GOT3 (cell line): ENCODE results near the gene MYO5A.
"Not testable (repeated sequence)": the region's sequence is repeated elsewhere in the genome, so short reads cannot be mapped to it uniquely, and the experiment has no call there.

ENCODE experiments used
- DNase-seq: peaks from one replicate; lab custom pipeline; 2025; ENCODE audit warnings: mixed read lengths; lab: John Stamatoyannopoulos, UW

Gene MYO5A

DNA sequence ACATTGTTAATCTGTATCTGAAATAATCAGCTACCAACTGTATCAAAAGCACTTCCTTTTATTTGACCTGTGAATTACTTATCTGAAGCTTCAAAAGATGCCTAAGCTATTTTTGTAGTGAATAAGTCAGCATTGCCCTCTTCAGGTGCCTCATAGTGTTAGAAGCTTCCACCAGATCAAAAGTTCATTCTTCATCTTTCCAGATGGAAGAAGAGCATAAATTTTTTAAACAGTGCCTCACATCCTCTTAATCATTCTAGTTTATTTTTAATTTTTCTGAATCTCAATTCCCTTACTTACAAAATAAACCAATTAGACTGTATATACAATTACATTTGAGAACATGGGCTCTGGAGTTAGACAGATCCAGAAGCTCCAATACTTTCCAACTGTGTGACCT is 65.0 kb downstream of the MYO5A start:
- no peak for DNase-seq

DNA sequence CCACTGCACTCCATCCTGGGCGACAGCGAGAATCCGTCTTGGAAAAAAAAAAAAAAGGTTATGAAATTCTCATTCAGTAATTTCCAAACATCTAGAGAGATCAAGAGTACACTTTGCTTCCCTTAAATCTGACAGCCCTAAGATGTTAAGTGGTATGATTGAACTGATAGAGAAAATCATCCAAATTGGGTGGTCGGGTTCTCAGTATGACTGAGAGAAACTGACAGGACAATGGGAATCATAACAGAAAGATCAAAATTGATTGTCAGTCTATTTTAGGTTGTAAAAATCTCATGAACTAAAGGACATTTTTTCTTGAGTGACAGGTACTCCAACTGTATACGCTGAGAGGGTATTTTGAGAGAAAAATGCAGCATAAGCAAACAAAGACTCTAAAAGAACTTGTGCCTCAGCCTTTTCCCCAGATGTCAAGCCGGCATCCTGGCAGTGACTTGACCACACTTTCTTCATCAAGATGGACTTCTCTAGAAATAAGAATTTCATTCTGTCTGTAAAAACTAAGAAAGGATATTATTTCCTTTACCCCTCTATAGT is 65.8 kb downstream of the MYO5A start:
- no peak for DNase-seq

DNA sequence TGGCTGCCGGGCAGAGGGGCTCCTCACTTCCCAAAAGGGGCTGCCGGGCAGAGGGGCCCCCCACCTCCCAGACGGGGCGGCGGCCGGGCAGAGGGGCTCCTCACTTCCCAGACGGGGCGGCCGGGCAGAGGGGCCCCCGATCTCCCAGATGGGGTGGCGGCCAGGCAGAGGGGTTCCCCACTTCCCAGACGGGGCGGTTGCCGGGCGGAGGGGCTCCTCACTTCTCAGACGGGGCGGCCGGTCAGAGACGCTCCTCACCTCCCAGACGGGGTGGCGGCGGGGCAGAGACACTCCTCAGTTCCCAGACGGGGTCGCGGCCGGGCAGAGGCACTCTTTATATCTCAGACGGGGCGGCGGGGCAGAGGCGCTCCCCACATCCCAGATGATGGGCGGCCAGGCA is 69.0 kb downstream of the MYO5A start:
- DNase-seq, result not testable (repeated sequence)

DNA sequence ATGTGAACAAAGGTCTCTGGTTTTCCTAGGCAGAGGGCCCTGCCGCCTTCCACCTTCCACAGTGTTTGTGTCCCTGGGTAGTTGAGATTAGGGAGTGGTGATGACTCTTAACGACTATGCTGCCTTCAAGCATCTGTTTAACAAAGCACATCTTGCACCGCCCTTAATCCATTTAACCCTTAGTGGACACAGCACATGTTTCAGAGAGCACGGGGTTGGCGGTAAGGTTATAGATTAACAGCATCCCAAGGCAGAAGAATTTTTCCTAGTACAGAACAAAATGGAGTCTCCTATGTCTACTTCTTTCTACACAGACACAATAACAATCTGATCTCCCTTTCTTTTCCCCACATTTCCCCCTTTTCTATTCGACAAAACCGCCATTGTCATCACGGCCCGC is 69.4 kb downstream of the MYO5A start:
- not testable (repeated sequence) for DNase-seq

DNA sequence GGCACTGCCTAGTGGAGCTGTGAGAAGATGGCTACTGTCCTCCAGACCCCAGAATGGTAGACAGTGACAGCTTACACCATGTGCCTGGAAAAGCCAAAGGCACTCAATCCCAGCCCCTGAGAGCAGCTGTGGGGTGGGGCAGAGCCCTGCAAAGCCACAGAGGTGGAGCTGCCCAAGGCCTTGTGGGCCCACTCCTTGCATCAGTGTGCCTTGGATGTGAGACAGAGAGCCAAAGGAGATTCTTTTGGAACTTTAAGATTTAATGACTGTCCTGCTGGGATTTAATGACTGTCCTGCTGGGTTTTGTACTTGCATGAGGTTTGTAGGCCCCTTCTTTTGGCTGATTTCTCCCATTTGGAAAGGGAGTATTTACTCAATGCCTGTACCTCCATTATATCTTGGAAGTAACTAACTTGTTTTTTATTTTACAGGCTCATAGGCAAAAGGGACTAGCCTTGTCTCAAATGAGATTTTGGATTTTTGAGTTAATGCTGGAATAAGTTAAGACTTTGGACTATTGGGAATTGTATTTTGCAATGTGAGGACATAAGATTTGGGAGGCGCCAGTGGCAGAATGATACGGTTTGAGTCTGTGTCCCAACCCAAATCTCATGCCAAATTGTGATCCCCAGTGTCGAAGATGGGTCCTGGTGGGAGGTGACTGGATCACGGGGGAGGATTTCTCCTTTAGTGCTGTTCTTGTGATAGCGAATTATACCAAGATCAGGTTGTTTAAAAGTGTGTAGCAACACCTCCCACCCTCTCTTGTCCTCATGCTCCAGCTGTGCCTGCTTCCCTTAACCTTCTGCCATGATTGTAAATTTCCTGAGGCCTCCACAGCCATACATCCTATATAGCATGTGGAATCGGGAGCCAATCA is 80.4 kb downstream of the MYO5A start:
- DNase-seq, result no peak

DNA sequence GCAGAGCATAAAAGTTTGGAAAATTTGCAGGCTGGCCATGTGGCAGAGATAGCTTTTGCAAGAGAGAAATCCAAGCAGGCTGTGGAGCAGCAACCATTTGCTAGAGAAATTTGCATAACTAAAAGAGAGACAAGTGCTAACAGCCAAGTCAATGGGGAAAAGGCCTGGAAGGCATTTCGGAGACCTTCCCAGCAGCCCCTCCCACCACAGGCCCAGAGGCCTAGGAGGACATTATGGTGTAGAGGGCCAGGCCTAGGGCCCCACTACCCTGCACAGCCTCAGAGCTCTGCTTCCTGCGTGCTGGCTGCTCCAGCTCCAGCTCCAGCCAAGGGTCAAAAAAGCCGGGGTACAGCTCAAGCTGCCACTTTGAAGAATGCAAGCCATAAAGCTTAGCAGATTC is 82.7 kb downstream of the MYO5A start:
- no peak for DNase-seq

DNA sequence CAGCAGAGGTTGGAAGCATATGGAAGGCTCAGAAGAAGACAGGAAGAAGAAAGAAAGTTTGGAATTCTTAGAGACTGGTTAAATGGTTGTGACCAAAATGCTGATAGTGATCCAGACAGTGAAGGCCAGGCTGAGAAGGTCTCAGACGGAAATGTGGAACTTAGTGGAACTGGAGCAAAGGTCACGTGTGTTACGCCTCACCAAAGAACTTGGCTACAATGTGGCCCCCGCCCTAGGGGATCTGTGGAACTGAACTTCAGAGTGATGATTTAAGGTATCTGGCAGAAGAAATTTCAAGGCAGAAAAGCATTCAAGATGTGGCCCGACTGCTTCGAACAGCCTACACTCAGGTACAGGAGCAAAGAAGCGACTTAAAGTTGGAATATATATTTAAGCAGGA is 83.1 kb downstream of the MYO5A start:
- no peak for DNase-seq

DNA sequence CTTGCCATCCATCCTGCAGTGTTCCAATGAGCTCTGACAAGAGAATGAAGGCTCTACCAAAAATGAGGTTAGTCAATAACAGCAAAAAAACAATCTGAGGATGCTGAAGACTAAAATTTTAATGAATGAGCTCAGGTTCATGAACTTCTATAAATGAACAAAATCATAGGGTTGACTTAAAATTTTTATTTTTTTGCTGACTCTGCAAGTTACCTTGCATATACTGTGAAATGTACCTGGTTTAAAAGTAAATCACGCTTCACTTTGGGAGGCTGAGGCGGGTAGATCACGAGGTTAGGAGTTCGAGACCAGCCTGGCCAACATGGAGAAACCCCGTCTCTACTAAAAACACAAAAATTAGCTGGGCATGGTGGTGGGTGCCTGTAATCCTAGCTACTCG is 85.5 kb downstream of the MYO5A start:
- DNase-seq, result not testable (repeated sequence)

DNA sequence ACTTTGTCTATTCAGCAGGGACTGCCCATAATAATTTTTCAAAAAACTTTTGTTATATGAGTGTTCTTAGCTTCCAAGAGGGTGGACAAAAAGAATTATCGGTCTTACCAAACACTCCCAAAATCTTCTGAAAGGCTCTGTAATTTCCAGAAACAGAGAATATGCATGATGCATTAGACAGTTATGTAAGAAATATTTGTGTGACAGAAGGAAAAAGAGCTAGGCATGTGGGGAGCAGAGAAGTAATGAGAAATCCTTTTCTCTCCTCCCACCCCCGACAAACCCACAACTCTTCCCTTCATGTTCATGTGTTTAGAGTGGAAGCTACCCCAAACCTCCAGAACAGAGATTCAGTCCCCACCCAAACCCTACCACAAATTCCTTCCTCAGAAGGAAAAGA is 86.8 kb downstream of the MYO5A start:
- DNase-seq, result no peak

DNA sequence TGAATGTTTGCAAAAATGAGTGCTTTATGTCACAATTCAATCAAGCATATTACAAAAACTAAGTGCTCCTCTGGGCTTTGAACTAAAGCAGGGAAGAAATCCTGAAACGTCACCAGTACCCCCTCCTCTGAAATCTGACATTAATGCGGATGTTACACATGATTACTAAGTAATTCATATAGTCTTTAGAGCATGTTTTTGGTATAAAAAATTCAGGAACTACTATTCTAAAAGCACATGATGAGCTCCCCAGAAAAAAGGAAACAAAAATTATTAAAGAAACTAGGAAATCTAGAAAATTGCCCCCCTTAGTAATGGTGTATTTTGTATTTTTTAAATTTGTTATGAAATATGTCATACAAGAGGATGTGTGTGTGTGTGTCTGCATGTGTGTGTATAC is 87.7 kb downstream of the MYO5A start:
- DNase-seq, result no peak

DNA sequence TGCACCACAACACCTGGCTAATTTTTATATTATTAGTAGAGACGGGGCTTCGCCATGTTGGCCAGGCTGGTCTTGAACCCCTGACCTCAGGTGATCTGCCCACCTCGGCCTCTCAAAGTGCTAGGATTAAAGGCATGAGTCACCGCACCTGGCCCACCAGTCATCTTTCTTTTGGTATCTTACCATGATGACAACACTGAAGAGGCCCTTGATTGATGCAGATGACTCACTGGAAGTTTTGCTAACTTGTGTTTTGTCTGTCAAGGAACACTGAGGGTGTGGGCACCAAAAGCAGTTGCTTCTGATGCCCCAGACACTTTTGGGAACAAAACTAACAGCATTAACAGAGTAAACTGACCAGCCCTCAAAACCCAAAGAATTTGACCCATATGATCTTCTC is 88.3 kb downstream of the MYO5A start:
- no peak for DNase-seq

DNA sequence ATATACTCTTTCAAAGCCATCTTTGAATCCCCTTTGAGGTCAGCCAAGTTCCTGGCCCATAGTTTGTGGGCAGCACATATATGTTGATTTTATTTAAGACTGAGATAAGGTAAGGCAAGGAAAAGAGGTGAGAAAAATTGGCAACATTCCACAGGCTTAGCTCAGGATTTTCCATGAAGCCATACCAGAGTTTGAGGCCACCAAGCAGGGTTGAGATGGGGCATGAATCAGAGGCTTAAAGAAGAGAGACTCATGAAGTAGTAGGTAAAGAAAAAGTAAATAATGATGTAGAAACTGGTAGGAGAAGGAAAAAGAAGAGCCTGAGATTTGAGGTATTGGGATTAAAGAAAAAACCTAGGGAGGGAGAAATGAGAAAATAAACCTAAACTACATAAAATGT is 89.2 kb downstream of the MYO5A start:
- no peak for DNase-seq

DNA sequence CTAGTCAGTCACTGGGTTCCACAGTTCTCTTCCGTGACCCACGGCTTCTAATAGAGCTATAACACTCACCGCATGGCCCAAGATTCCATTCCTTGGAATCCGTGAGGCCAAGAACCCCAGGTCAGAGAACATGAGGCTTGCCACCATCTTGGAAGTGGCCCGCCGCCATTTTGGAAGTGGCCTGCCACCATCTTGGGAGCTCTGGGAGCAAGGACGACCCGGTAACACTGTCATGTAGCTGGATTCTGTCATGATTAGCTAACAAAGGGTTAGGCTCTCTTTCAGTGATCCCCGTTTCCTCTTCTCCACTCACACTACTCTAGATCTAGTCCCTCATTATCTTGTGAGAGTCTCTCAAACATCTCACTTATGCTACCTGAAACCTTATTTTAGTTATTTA is 89.6 kb downstream of the MYO5A start:
- not testable (repeated sequence) for DNase-seq

DNA sequence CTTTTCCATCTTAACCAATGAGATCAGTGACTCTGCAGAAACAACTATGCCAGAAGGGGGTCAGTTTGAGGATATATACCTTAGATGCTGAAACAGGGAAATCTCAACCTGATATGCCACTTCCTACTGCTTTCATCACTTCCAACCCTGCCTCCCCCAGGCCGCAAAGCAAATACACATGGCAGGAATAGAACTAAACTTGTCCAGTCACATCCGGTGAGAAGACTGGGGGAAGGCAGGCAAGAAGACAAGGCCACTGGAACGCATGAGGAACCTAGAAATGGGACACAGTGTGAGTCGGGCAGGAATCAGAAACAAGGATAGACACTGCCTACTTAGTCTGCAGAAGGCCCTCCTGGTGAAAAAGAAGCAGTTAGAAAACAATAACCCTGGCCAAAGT is 90.6 kb downstream of the MYO5A start:
- DNase-seq, result no peak

DNA sequence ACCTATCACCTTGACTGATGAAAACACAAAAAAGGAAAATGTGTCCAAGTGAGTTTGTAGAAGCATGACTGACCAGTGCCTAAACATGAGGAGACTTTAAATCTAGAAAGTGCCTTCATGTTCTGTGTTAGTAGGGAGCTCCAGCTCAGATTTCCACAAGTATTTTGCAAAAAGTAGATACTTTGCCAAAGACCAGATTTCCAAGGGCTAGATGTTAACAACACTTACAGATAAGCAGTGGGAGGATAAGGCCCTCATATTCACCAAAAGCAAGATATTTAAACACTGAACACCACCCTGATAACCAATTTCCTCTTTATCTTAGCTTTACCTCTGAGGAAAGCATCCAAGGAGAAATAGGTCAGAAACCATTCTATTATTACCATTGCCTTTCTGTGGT is 91.0 kb downstream of the MYO5A start:
- DNase-seq, result no peak

DNA sequence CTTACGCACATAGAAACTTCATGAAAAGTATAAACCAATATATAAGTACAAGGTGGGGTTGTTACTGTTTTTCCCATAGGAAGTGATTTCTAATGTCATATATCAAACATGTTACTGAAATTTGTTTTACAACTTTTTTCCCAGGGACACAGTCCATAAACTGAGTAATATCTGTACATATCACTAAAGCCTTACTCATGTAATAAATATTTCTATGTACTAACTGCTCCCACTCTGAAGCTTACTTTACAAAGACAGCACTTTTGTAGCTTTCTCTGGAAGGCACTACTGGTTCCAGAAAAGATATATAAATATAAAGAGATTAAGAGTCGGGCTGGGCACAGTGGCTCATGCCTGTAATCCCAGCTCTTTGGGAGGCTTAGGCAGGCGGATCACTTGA is 91.7 kb downstream of the MYO5A start:
- no peak for DNase-seq

DNA sequence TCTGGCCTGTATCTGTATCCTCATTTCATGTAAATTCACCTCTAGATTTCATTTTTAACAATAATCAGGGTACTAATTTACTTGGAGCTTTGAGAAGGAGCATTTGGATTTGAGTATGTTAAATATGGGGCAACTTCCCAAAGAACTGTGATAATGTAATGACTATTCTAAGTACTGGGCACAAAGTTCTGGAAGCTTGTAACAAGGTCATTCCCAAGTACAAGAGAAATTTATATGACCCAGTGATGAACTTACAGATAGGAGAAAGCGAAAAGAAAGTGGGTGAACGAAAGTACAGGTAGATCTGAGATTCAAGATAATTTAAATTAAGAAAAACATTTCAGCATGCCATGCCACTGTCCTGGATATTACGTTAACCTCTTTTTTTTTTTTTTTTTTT is 93.8 kb downstream of the MYO5A start:
- DNase-seq, result no peak

DNA sequence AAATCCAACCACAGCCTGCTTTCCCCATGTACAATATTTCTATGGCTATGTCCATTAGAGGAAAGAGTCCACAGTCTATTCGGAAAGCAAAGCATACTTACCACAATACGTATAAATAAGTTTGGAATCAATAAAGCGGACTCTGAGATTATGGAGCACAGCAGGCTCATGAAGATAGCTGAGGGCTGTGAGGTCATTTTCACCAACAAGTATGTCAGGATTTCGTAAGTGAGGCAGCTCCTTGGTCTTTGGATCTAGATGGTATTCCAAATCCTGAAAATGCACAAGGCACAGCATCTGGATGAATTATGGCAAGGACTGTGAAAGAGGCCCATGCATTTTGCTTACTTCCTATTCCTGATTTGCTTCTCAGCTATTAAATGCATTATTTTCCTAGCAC is 100.4 kb downstream of the MYO5A start:
- DNase-seq, result no peak

DNA sequence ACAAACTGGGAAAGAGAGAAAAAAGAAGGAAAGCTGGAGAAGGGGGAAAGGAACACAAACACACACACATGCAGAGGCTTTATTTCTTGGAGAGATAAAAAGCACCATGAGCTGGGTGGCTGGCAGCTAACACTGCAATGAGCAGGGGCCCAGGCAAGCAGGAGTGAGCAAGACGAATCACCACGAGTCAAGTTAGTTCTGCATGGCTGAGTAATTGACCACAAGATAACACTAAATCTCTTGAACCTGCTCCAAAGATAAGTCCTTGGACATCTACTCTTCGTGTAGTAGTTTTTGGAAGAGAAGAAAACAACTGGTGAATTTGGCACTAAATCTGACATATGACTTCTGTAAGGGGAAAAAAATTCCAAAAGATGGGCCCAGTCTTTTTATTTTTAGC is 100.9 kb downstream of the MYO5A start:
- no peak for DNase-seq

DNA sequence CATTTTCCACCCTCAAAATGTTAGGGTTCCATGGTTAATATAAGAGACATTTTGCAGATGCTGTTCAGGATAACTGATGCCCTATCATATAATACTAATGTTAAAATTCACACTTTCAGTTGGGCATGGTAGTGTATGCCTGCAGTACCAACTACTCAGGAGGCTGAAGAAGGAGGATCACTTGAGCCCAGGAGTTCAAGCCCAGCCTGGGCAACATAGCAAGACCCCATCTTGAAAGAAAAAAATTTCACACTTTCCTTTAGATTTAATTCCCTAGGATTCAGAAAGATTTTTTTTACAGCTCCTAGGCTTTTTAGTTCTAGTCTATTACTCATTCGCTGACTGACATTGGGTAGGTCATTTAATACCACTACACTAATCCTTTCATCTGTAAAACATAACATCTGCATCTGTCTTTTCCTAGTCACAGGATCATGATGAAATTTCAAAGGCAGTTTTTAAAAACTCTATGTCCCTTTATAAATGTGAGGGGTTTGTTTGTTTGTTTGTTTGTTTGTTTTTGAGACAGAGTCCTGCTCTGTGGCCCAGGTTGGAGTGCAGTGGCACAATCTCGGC is 103.7 kb downstream of the MYO5A start:
- DNase-seq, result no peak

DNA sequence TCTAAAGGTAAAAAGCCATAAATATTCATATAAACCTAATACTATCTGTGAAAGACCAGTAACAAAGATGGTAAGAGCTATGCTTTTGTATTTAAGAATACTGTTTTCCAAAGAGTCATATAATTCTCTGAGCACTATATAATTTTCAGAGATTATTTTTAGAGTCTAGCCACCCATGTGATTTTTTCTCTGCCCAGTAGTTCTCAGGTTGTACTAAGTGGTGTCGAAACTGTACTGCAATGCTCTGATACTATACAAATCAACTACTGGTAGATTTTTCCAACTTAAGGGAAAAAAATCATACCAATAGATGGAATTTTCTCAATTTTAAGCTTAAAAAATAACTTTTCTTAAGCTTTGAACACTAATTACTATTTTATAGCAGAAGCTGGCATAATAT is 104.8 kb downstream of the MYO5A start:
- no peak for DNase-seq

DNA sequence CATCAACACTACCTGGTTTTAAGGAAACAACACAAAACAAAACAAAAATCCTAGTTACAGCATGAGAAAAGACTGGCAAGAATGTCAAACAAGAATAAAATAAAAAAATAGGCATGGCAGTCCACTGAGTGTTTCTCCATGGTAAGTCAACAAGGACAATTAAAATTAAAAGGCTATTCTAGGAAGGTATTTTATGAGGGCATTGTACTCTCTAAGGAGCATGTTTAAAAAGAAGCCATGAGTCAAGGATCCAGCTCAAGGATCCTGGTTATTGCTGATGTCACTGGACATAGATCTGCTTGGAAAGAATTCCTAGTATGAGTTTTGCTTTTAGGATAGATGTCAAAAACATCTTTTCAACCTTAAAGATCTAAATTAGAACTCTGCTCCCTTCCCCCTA is 106.7 kb downstream of the MYO5A start:
- no peak for DNase-seq

DNA sequence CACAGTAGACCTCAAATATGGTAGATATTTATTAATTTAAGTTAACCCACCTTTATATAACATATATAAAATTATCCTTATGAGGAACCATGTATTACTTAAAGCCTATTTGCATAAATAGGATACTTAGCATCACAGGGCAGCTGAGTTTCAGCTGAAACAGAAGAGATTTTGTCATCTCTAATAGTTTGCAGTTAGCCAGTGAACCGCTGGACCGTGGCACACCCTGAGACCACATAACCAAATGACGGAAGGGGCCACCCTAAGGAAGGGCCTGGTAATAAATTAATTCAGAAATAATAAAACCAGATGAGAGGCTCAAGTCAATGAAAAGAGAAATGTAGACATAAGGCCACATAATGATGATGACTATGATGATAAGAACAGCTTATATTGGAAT is 107.7 kb downstream of the MYO5A start:
- no peak for DNase-seq

DNA sequence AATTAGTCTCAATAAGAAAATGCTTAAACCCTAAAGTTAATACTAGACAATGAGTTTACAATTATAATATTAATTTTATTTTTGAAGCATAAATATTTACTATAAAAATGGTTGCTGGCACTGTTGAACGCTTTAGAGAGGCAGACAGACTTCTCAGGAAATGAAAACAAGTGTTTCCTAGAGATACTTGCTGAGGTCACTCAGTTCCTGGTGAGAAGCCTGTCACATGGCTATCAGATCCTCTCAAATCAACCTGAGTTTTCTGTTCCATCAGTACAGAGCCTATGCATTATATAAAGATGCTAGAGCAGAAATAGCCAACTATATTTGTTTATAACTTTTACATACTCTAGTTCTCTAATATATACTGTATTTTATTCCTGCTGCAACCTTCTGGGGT is 109.2 kb downstream of the MYO5A start:
- no peak for DNase-seq
